GM06990 (cell line): Measurements from ENCODE around the gene ABCB11.

Experiments
- DNase-seq: peaks from one replicate; pipeline ENCODE4 v3.0.0-alpha.2; 2011; ENCODE audit not compliant: insufficient read length; ENCODE audit errors: extremely low read depth
- H3K27me3 ChIP-seq: replicated peaks from 2 replicates; pipeline ENCODE4 v1.6.0; 2011; ENCODE audit warnings: low read length; ENCODE audit not compliant: control insufficient read depth, insufficient read depth
- H3K36me3 ChIP-seq: 2 replicates; pipeline ENCODE4 v1.5.1; 2011; ENCODE audit warnings: low read length; ENCODE audit not compliant: control insufficient read depth, insufficient read depth
- H3K4me3 ChIP-seq: replicated peaks from 2 replicates; pipeline ENCODE4 v1.5.1; 2011; ENCODE audit warnings: low read depth, mild to moderate bottlenecking, control low read depth, low read length
- CTCF ChIP-seq: IDR thresholded peaks from 2 replicates; pipeline ENCODE4 v1.5.1; 2011; ENCODE audit warnings: low read length, control low read depth, mild to moderate bottlenecking, inconsistent platforms; ENCODE audit not compliant: insufficient read depth, poor library complexity, severe bottlenecking

ABCB11 gene

GRCh38 chr2:168896783-168897182 lies 134.3 kb downstream of the ABCB11 start:
- no peak for TF ChIP-seq CTCF
- no peak for DNase-seq
- Histone ChIP-seq H3K4me3 (no peak overlapping the region), H3K27me3 (no peaks in the 10 kb centered on the region), H3K36me3 (no peaks in the 10 kb centered on the region)

- TF ChIP-seq CTCF: no peak
- Histone ChIP-seq H3K27me3 (no peaks in the 10 kb centered on the region), H3K4me3 (no peak overlapping the region), H3K36me3 (no peaks in the 10 kb centered on the region)
- DNase-seq: no peak
Measured at GRCh38 chr2:168895771-168896170, 135.4 kb downstream of the ABCB11 start.

- DNase-seq: no peak
- Histone ChIP-seq H3K4me3 (no peak overlapping the region), H3K27me3 (no peaks in the 10 kb centered on the region), H3K36me3 (no peaks in the 10 kb centered on the region)
- no peak for TF ChIP-seq CTCF
Measured at GRCh38 chr2:168894720-168895119, 136.4 kb downstream of the ABCB11 start.

DNA sequence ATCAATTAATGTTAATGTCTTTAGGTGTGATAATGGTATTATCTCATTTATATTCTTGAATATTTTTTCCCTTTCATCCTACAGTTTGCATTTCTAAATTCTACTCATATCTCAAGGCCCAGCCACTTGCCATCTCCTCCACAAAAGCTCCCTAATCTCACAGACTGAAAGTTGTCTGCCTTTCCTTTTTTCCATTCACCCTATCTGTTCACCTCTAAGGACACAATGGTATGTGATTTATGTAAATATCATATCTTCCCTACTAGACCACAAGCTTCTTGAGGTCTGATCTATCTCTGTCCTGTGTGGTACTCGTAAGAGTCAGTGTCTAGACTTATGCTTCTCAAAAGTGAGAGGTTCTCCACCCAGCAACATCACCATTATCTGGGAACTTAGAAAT lies 137.0 kb downstream of the ABCB11 start:
- no peak overlapping the region for H3K4me3 ChIP-seq
- no peaks in the 10 kb centered on the region for H3K27me3 ChIP-seq
- DNase-seq: no peak
- no peak for TF ChIP-seq CTCF
- H3K36me3 ChIP-seq: no peaks in the 10 kb centered on the region

- H3K27me3 ChIP-seq: no peaks in the 10 kb centered on the region
- no peak for DNase-seq
- H3K36me3 ChIP-seq: no peaks in the 10 kb centered on the region; the same call in 1 of the 2 replicates
- H3K4me3 ChIP-seq: no peak overlapping the region
- TF ChIP-seq CTCF: no peak
Measured at GRCh38 chr2:168892327-168892726, 138.8 kb downstream of the ABCB11 start.

DNA sequence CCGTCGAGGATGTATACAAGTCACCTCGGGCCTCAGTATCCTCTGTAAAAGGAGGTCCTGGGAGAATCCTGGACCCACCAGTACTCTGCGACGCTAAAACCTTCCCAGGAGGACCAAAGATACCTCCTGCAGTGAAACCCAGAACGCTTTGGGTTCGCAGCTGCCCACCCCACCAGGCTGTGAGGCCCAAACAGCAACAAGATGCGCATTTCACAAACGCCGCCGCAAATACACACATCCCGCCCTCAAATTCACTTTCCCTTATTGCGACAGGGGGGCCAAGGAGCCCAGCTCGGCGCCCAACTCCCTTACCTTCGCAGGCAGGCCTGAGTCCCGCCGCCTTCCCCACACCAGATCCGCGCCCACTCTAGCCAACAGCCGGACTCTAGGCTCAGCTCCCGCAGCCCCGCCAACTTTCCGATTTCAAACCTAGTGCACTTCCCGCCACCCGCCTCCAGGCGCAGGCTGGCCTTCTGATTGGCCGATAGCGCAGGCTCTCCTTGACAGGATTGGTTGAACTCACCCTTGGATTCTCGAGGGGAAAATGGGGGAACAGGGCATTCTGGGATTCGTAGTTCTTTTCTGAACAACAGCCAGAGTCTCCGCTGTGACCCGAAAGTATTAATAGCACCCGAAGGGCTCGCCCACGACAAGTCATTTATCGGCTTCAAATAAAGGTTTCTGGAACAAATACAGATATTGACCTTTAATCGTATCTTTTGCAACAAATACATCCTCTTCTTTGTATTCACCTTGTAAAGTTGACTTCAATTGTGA lies 140.9 kb downstream of the ABCB11 start, which contains the start of gene SPC25:
TSS of gene SPC25 (minus strand) at position 425 of the 777 bp plus-strand sequence. CDS start 911 bp downstream, outside the sequence.
- no peaks in the 10 kb centered on the region; the same call in 1 of the 2 replicates for H3K36me3 ChIP-seq
- TF ChIP-seq CTCF: no peak
- H3K27me3 ChIP-seq: no peaks in the 10 kb centered on the region
- peak within 1 kb of the TSS; percentile 87 for H3K4me3 ChIP-seq
- DNase-seq: peak; percentile 87
